Kidney glomerular epithelial cell (primary cell): Measurements from ENCODE around the gene BDH2.

Experiments used
- DNase-seq: peaks from one replicate; lab custom pipeline; 2025; lab: John Stamatoyannopoulos, UW

BDH2 gene

GRCh38 chr4:103085555-103086196 lies 14.0 kb downstream of the BDH2 start:
- DNase-seq = no peak

- DNase-seq = no peak
Observed at GRCh38 chr4:103079621-103080020, 20.0 kb downstream of the BDH2 start.

GRCh38 chr4:103076747-103077347 lies 22.8 kb downstream of the BDH2 start, which contains the start of gene SLC9B2:
Gene SLC9B2 (minus strand): TSS chr4:103076761. CDS start chr4:103067550, 9,211 bp downstream.
- no peak for DNase-seq

DNA sequence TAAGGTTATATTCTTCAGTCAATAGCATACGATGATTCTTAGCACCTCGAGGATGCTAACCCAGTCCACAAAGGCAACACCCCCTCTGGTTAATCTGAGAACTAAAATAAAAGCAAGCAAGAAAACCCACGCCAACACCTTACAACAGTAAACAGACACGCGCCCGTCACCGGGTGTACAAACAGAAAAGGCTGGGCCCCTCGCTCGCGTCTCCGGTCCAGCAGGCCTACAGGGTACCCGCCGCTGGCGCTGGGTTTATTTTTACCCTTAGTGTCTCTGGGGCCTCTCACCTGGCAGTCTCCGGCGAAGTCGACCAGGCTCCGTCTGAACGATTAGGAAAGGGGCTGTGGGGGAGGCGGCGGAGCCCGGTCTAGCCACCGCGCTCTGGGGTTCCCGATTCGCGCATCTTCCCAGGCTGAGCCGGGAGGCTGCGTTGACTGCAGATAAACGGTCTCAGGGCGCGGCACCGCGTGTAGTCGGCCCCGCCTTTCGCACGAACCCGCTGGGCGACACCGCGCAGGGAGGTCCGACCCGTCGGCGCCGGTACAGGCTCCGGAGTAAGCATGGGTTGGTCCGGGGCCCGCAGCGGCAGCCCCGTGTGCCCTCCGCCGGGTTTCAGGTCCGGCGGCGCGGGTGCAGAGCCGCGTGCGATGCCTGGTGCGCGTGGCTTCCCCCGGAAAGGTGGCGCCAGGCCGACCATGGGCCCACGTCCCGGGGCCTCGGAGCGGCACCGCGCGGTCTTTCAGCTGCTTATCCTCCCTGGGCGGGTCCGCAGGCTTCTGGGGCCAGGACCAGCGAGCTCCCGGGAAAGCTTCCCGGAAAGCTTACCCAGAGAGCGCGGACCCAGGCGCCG lies 23.5 kb downstream of the BDH2 start:
- DNase-seq = peak; percentile 60

DNA sequence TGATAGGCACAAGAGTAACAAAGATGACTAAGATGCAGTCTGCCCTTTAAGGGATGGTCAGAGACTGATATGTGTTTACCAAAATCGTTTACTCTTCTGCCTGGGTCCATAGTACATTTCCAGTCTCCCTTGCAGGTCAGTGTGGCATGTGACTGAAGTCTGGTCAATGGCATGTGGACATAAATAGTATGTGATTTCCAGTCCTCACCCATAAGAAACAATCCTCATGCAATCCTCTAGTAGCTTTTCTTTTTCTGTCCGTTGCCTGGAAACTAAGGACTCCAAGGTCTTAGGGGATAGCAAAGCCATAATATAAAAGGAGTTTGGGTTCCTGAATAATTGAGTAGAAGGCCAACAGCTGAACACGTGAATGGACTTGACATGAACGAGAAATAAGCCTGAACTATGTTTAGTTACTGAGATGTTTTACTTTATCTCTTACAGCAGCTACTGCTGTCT lies 24.2 kb downstream of the BDH2 start:
- DNase-seq = no peak

GRCh38 chr4:103074744-103075434 lies 24.7 kb downstream of the BDH2 start:
- DNase-seq = no peak

DNA sequence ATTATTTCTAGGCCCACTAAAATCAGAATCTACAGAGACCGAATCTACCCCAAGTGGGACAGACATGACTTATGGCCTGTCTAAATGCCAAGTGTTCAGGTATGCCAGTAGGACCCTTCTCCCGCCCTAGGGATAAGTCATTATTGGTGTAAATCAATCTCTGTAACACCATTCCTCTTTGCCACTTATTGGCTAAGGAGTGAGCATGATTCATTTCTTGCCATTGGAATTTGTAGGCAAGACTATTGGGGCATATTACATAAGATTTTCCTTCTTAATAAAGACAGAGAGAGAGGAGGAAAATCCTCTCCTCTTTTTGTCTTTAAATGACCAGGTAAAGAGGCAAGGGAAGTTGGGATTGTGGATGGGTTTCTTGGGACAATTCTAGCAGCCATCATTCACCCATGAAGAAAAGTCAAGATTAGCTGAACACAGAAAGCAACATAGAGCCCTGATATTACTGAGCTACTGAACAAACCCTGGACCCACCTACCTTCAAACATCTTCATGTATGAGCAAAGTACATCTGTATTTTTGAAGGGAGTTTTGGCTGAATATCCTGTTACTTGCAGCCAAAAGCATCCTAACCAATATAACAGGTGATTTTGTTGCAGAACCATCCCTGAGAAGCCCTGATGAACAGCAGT lies 25.7 kb downstream of the BDH2 start:
- DNase-seq = no peak

- DNase-seq = peak; percentile 47
Observed at GRCh38 chr4:103067841-103068547, 31.6 kb downstream of the BDH2 start.

DNA sequence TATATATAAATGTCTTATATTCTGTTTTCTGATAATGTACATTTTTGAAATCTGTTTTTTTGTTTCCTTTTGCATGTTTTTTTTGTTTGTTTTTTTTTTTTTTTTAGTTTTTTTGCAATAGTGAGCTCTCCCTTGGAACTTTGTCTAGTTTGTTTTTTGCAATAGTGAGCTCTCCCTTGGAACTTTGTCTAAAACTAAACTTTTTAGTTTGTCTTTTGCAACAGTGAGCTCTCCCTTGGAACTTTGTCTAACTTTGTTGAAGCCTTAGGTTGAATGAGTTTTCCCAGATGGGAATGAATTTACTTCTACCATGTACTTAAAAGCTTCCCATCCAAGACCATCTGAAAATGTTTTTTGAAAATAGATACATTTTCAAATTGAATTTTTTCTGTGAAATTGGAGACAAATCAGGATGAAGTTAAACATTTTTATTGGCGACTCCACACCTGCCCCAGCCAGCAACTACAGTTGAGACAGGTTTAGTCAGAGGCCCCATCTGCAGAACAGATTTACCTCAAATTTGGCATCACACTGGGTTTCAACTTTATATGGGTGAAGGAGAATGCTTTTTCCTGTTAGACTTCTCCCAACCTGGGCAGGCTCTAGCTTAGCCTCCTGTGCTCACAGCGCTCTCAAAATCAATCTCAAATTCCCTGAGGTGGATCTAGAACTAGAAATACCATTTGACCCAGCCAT lies 39.0 kb downstream of the BDH2 start:
- no peak for DNase-seq

DNA sequence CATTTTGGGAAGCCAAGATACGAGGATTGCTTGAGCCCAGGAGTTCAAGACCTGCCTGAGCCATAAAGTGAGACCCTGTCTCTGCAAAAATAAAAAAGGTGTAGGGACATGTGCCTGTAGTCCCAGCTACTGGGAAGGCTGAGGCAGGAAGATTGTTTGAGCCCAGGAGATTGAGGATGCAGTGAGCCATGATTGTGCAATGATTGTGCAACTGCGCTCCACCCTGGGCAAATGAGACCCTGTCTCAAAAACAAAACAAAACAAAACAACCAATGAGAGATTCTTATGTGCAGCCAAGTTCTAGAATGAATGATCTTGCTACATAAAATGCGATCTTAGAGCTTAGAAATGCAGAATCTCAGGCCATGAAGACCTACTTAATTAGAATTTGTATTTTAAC lies 45.6 kb downstream of the BDH2 start:
- no peak for DNase-seq

- no peak for DNase-seq
Observed at GRCh38 chr4:103052779-103053178, 46.9 kb downstream of the BDH2 start.

GRCh38 chr4:103052145-103052544 lies 47.5 kb downstream of the BDH2 start:
- no peak for DNase-seq

- no peak for DNase-seq
Observed at GRCh38 chr4:103050736-103051436, 48.7 kb downstream of the BDH2 start.

DNA sequence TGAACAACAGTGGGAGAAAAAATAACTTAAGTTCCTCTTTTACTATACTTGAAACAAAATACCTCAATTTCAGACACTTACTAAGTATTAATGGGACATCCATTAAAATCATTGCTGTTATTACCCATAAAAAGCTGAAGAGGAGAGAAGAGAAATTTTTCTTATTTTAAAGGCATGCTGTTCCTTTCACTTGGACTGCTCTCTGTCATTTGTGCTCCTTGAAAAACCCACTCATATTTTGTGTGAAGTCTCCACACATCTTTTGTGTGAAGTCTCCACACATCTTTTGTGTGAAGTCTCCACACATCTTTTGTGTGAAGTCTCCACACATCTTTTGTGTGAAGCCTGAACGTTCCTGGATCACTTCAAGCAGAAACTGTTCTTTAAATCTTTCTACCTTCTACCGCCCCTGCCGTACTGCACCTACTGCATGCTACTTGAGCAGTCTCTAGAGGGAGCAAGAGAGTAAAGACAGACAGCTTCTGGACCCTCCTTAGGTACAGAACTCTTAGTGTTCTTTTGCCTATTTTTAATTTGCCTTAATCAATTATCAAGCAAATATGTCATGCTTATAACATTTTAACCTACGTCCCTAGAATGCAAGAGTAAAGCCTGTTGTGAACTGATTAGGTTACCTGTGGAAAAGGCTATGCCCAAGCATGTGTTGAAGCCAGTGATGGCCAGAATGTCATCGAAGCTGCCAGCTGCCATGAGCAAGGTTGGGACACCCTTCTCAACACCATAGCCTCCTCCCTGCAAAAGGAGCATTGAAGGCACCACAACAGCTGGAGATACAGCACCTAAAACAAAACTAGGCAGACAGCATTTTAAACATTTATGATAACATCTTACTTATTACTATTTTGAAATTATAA lies 53.0 kb downstream of the BDH2 start:
- peak; percentile 32 for DNase-seq

DNA sequence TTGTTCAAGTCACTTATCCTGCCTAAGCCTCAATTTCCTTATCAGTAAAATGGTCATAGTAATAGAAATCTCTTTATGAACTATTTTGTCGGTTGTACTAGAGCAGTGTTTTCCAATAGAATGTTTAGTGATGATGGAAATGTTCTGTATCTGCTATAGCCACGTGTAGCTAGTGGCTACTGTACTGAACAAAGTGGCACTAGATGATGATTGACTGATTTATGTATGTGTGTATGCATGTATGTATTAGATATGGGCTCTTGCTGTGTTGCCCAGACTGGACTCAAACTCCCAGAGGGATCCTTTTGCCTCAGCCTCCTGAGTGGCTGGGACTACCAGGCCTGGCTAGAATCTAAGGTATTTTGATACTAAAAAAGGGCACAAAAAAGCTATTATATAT lies 55.5 kb downstream of the BDH2 start:
- DNase-seq = no peak

- no peak for DNase-seq
Observed at GRCh38 chr4:103036169-103036568, 63.5 kb downstream of the BDH2 start.

- no peak for DNase-seq
Observed at GRCh38 chr4:103032574-103032973, 67.1 kb downstream of the BDH2 start.

DNA sequence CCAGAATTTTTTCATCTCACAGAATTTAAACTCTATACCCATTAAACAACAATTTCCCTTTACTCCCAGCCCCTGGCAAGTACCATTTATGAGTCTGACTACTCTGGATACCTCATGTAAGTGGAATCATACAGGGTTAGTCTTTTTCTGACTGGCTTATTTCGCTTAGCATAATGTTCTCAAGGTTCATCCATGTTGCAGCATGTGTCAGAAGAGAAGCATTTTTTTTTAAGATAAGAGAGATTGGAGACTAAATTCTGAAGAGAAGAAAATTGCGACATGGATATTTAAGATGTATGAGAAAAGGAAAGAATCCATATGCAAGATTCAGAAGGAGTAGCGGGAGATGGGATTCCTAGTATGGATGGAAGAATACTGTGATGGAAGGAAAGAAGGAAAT lies 68.8 kb downstream of the BDH2 start:
- DNase-seq = no peak

DNA sequence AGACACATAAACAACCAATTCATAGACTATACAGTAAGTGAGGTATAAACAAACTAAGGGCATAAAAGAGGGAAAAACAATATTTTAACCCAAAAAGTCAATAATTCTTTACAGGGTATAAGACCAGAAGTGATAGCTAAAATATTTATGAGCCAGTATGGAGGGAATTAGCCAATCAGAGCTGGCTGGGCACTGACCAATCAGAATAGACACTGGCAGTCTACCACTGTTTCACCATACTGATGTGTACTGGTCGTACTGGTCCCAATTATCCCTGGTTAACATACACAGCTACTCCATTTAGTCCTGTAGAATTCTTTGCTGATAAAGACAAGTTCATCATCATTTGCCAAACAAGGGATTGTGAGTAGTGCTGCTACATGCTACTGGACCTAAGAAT lies 70.3 kb downstream of the BDH2 start:
- no peak for DNase-seq
